AG04450 (cell line): ENCODE measurements around the gene VEZT. TPM values are rescaled to one million over a fixed set of nuclear protein-coding genes. Genes with fewer than 3 reads are reported as not detected.

Experiments
- CTCF ChIA-PET: fragments of 300-600, 350-600 bp; formaldehyde crosslinking; extraction: SDS; loops from one replicate; lab custom pipeline; 2022; ENCODE audit warnings: antibody characterized with exemption, inconsistent platforms; lab: Charles Lee
- POLR2A ChIA-PET: fragments of 350-600 bp; formaldehyde crosslinking; extraction: SDS; loops from one replicate; lab custom pipeline; 2021; ENCODE audit warnings: antibody characterized with exemption, inconsistent platforms; lab: Yijun Ruan, JAX
- DNase-seq: peaks from one replicate; pipeline ENCODE4 v3.0.0-alpha.2; 2011; ENCODE audit warnings: low read depth, low spot score
- H3K27ac ChIP-seq: one replicate; pipeline ENCODE4 v1.5.1; 2012; ENCODE audit warnings: low read depth, low read length, control low read depth
- H3K27me3 ChIP-seq: one replicate; pipeline ENCODE4 v1.6.0; 2012; ENCODE audit warnings: low read length; ENCODE audit not compliant: control insufficient read depth, insufficient read depth
- H3K4me3 ChIP-seq: 2 replicates; pipeline ENCODE4 v1.5.1; 2011; ENCODE audit warnings: mild to moderate bottlenecking, low read depth, low read length, control low read depth
- H3K9me3 ChIP-seq: 2 replicates; pipeline ENCODE4 v1.5.1; 2012; ENCODE audit warnings: low read length; ENCODE audit not compliant: control insufficient read depth, insufficient read depth
- polyA plus RNA-seq: library from polyadenylated mRNA; depleted of rRNA; stranded (reverse); fragments of >200 nt; gene quantifications from 2 replicates; pipeline ENCODE4 v1.2.3, GENCODE V29; 2011
- TF ChIP-seq, protein P1 (sequence below): IDR thresholded peaks from 2 replicates; pipeline ENCODE4 v1.5.1; 2011; ENCODE audit warnings: low read depth, low read length, control low read depth, inconsistent platforms

Gene VEZT
- polyA plus RNA-seq, 1 experiment, result 143 TPM

DNA sequence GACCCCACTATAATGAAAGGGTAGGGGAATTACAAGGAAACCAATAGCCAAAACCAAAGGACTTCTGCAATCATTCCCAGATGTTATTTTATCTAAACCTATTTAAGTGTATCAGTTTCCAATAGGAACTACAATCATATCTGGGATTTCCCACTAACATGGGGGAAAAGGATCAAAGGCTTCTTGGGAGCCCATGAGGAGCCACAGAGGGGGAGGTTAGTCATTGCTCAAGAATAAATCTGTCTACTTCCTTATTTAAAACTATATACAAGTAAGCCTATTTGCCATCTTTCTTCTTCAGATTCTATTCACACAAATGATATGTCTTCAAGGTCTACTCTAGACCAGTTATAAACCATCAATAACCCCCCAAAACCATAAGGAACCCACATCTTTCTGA, 33.5 kb upstream of the VEZT start:
- CTCF ChIA-PET, result no interaction called here
- no peak overlapping the region for H3K27ac ChIP-seq
- H3K4me3 ChIP-seq, result no peak overlapping the region
- no peak for DNase-seq
- no peaks in the 10 kb centered on the region for H3K27me3 ChIP-seq
- POLR2A ChIA-PET, result no interaction called here
- no peaks in the 10 kb centered on the region for H3K9me3 ChIP-seq
- TF ChIP-seq, protein P1, sequence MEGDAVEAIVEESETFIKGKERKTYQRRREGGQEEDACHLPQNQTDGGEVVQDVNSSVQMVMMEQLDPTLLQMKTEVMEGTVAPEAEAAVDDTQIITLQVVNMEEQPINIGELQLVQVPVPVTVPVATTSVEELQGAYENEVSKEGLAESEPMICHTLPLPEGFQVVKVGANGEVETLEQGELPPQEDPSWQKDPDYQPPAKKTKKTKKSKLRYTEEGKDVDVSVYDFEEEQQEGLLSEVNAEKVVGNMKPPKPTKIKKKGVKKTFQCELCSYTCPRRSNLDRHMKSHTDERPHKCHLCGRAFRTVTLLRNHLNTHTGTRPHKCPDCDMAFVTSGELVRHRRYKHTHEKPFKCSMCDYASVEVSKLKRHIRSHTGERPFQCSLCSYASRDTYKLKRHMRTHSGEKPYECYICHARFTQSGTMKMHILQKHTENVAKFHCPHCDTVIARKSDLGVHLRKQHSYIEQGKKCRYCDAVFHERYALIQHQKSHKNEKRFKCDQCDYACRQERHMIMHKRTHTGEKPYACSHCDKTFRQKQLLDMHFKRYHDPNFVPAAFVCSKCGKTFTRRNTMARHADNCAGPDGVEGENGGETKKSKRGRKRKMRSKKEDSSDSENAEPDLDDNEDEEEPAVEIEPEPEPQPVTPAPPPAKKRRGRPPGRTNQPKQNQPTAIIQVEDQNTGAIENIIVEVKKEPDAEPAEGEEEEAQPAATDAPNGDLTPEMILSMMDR, result no peak

DNA sequence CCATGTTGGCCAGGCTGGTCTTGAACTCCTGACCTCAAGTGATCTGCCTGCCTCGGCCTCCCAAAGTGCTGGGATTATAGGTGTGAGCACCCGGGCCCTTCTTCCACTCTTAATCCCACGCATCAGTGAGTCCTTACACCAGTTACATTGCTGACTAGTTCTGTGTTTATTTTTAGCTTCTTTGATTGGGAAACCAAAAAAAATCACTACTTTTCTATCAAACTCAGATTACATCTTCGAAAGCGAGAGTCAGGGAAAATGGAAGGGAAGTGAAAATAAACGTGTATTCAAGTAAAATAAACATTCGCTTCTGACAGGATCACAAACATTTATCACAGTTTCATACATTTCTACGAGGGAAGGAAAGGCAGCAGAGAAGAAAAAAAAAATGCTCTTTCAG, 32.5 kb upstream of the VEZT start:
- Histone ChIP-seq H3K9me3 (no peaks in the 10 kb centered on the region), H3K27me3 (no peaks in the 10 kb centered on the region), H3K4me3 (no peak overlapping the region), H3K27ac (no peak overlapping the region)
- POLR2A ChIA-PET, result interaction anchor here (0.9 kb wide), 1 partner anchor 32 kb away, joined by 4 read pairs; the partner anchor contains the start of genes FGD6 and VEZT
- peak; percentile 23 for DNase-seq
- CTCF ChIA-PET, result no interaction called here
- TF ChIP-seq, protein P1, result no peak

DNA sequence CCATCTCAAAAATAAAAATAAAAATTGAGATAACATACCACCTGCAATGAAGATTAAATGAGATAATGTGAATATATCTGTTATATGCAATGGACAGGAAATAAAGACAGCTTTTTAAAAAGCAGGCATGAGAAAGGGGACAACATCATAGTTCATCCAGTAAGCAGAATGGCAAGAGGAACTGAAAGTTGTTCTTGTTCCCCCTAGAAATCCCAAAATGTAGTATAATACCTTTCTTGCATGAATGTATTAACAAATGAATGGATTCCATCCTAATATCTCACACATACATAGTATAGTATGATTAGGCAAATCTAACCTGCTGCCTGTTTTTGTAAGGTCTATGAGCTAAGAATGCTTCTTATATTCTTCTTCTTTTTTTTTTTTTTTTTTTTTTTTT, 31.8 kb upstream of the VEZT start:
- TF ChIP-seq, protein P1, result no peak
- H3K9me3 ChIP-seq, result no peaks in the 10 kb centered on the region
- no peak overlapping the region for H3K27ac ChIP-seq
- ChIA-PET POLR2A (no interaction called here), CTCF (interaction anchor here (0.7 kb wide), 1 partner anchor 150 kb away, joined by 4 read pairs; no protein-coding TSS in a partner anchor)
- no peak overlapping the region for H3K4me3 ChIP-seq
- no peak for DNase-seq
- H3K27me3 ChIP-seq, result no peaks in the 10 kb centered on the region

DNA sequence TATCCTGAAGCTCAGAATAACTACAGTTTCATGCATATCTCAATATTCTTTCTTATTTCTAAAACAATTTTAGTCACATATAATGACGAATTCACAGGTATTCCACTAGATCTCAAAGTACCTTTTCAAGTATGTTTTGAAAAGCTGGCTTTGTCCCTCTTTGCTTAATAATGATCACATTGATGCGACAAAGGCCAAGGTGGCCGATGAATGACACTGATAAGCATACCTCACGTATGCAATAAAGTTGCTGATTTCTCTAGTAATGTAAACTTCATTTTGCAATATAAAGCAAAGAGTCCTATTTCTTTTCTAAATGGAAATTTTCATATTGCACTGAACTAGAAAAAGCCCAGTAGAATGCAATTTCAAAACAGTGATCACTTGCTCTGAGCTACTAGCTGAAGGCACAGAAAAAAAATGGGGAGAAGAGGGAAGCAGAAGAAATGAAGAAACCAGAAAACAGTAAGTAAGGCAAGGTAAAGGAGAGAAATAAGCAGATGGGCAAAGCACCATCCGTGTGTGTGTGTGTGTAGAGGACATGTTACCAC, 29.7 kb upstream of the VEZT start:
- no peak overlapping the region for H3K4me3 ChIP-seq
- TF ChIP-seq, protein P1, result no peak
- no peaks in the 10 kb centered on the region for H3K9me3 ChIP-seq
- ChIA-PET POLR2A (interaction anchor here (0.7 kb wide), 1 partner anchor 14 kb away, joined by 3 read pairs; no protein-coding TSS in a partner anchor), CTCF (interaction anchor here (0.6 to 1.1 kb wide), 2 partner anchors 30 to 35 kb away, joined by 3 to 4 read pairs; partner anchors contain the start of genes FGD6 and VEZT)
- no peak overlapping the region for H3K27ac ChIP-seq
- no peak for DNase-seq
- H3K27me3 ChIP-seq, result no peaks in the 10 kb centered on the region

DNA sequence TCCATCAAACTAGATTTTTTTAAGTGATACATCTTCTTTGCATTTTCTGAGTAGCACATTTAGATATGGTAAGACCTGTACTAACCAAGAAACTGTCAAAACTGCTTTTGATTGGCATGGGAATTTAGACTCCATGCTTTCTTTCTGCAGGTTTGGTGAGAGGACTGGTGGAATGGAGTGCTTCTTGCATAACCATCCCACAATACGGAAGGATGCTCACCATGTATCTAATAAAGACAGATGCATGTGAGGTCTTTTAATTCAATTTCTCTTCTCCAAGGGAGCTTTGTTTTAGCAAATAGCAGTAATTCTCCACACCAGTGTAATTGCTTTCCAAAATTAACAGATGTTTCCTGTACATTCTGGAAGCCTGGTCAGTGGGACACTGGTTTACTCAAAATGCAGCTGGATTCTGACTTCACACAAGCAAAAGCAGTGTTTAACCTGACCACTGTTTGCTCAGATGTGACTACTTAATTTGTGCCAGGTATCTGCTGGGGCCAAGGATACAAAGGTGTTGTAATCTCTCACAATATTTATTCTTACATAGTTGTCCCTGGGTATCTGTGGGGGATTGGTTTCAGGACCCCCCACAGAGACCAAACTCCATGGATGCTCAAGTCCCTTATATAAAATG, 26.4 kb upstream of the VEZT start:
- Histone ChIP-seq H3K27me3 (no peaks in the 10 kb centered on the region), H3K4me3 (no peak overlapping the region), H3K27ac (no peak overlapping the region), H3K9me3 (no peaks in the 10 kb centered on the region)
- peak; percentile 16 for DNase-seq
- POLR2A ChIA-PET, result interaction anchor here (0.5 to 0.6 kb wide), 2 partner anchors 47 to 451 kb away, joined by 3 to 5 read pairs; no protein-coding TSS in a partner anchor
- TF ChIP-seq, protein P1, result no peak
- CTCF ChIA-PET, result no interaction called here
